HepG2 (cell line): ENCODE results near the gene TRAPPC3. TPM values are rescaled to one million over a fixed set of nuclear protein-coding genes. Genes with fewer than 3 reads are reported as not detected.

Experiments
- ATF1 ChIP-seq: IDR thresholded peaks from 2 replicates; pipeline ENCODE4 v1.6.1; 2016; ENCODE audit warnings: mild to moderate bottlenecking, control low read depth
- CCAR2 ChIP-seq: fragments of 200-400 bp; formaldehyde crosslinking; optimal IDR thresholded peaks from 2 replicates; pipeline ENCODE3; 2018; ENCODE audit warnings: low read depth, mild to moderate bottlenecking, low read length, moderate library complexity
- EED ChIP-seq: sonication (generic); formaldehyde crosslinking; IDR thresholded peaks from 2 replicates; pipeline ENCODE4 v1.5.0; 2020; ENCODE audit warnings: mild to moderate bottlenecking, missing genetic modification reagents
- NR2F1 ChIP-seq, 2 experiments: fragments of 450-650 bp in 1 of 2; formaldehyde crosslinking in 1 of 2; IDR thresholded peaks; 2 replicates each; pipeline versions ENCODE4 v1.5.0 to v1.6.1; 2016 to 2020; ENCODE audit warnings: mild to moderate bottlenecking in 1 of 2, missing compliant biosample characterization in 1 of 2, missing genetic modification reagents in 1 of 2, moderate library complexity in 1 of 2
- RAD51 ChIP-seq: fragments of 450-650 bp; IDR thresholded peaks from 2 replicates; pipeline ENCODE4 v1.6.1; 2016; ENCODE audit warnings: borderline replicate concordance
- ZNF614 ChIP-seq: IDR thresholded peaks from 2 replicates; pipeline ENCODE4 v1.6.1; 2018; ENCODE audit warnings: missing biosample characterization, missing genetic modification reagents, inconsistent platforms, borderline replicate concordance
- polyA plus RNA-seq, 8 experiments: library from polyadenylated mRNA; depleted of rRNA in 3 of 8; stranded (reverse) in 7 of 8; unstranded in 1 of 8; fragments of >200 nt; fragmentation: Illumina TruSeq in 4 of 8; extraction: Trizol in 4 of 8; gene quantifications; 2 replicates each; pipeline versions ENCODE4 v1.2.1 to v1.2.3, GENCODE V29; 2011 to 2016; ENCODE audit warnings: low read depth in 4 of 8, missing spikeins in 1 of 8, mixed read lengths in 1 of 8; ENCODE audit not compliant: insufficient read depth in 1 of 8
- total RNA-seq, 5 experiments: library from RNA; depleted of rRNA; stranded (reverse); fragments of >200 nt; fragmentation: Illumina TruSeq; extraction: Trizol; gene quantifications; 2 replicates each; pipeline ENCODE4 v1.2.3, GENCODE V29; 2016; ENCODE audit warnings: low read depth in 1 of 5
- TF ChIP-seq, protein P1 (sequence below): sonication (generic); formaldehyde crosslinking; IDR thresholded peaks from 2 replicates; pipeline ENCODE4 v1.8.1; 2022; ENCODE audit warnings: mild to moderate bottlenecking, missing genetic modification reagents
- TF ChIP-seq, protein P2 (sequence below): sonication (generic); formaldehyde crosslinking; IDR thresholded peaks from 2 replicates; pipeline ENCODE4; 2020; ENCODE audit warnings: missing genetic modification reagents, mild to moderate bottlenecking, borderline replicate concordance
- TF ChIP-seq, protein P3 (sequence below): sonication (generic); formaldehyde crosslinking; conservative IDR thresholded peaks from 2 replicates; pipeline ENCODE4 v1.8.0; 2022; ENCODE audit warnings: missing genetic modification reagents
- TF ChIP-seq, protein P4 (sequence below): sonication (generic); formaldehyde crosslinking; IDR thresholded peaks from 2 replicates; pipeline ENCODE4 v1.5.0; 2020; ENCODE audit warnings: missing genetic modification reagents, mild to moderate bottlenecking, borderline replicate concordance
- TF ChIP-seq, protein P5 (sequence below): sonication (generic); formaldehyde crosslinking; IDR thresholded peaks from 2 replicates; pipeline ENCODE4 v1.5.1; 2020; ENCODE audit warnings: mild to moderate bottlenecking, moderate library complexity, missing genetic modification reagents
- TF ChIP-seq, protein P6 (sequence below), 2 experiments: fragments of 450-650 bp in 1 of 2; sonication (generic) in 1 of 2; formaldehyde crosslinking; IDR thresholded peaks; 2 replicates each; pipeline versions ENCODE4 v1.5.0 to v1.8.0; 2020 to 2022; ENCODE audit warnings: mild to moderate bottlenecking in 1 of 2, missing genetic modification reagents in 1 of 2
- TF ChIP-seq, protein P7 (sequence below): sonication (generic); formaldehyde crosslinking; conservative IDR thresholded peaks from 2 replicates; pipeline ENCODE4 v1.4.0; 2020; ENCODE audit warnings: missing genetic modification reagents
- TF ChIP-seq, protein P8 (sequence below): sonication (generic); formaldehyde crosslinking; conservative IDR thresholded peaks from 2 replicates; pipeline ENCODE4 v1.5.0; 2020; ENCODE audit warnings: missing genetic modification reagents
- TF ChIP-seq, protein P9 (sequence below): IDR thresholded peaks from 2 replicates; pipeline ENCODE4 v1.6.1; 2012; ENCODE audit warnings: inconsistent platforms

The TRAPPC3 gene
- total and polyA plus RNA-seq, 2 of the 13 experiments (the other 11 are each of a cell fraction or from before 2014, with no cell fraction given), result 53.7 to 62.4 TPM

DNA sequence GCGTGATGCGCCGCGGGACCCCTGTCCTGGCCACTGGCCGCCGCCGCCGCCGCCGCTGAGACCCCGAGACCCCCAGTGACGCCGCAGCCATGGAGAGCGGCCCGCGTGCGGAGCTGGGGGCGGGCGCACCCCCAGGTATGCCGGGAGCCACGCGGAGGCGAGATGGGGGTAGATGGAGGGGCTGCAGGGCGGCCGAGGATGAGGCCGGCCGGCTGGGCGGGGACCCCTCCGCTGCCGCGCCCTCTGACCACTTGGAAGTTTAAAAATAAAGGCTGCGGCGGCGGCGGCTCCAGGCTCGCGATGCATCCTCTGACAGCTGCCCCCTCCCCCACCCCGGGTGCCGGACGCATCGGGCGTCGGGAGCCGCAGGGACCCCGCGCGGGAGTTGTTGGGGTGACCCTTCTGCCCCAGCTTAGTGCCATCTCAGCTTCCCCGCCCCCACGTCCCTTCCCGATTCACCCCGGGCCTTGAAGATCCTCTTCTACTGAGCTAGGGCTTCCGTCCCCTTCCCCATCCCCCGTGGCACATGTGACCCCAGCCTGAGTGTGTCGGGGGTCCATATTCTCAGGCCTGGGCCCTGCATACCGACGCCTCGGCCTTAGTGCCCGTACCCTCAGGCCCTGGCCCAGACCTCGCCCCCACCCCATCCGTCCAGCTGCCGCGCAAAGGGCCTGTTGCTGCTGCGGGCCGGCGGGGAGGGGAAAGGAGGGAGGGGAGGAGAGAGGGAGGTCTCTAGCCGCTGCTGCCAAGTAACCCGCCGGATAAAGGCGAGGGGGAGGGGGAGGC is 7.2 kb upstream of the TRAPPC3 start (continued):
- TF ChIP-seq EED (CRISPR knock-in tag) (no peak; the same call in 1 of the 2 replicates), ZNF614 (no peak), CCAR2 (no peak), RAD51 (no peak), NR2F1 (CRISPR knock-in tag; IDR thresholded peaks at IDR 0.05) (no peak), ATF1 (no peak)
- TF ChIP-seq, protein P1, sequence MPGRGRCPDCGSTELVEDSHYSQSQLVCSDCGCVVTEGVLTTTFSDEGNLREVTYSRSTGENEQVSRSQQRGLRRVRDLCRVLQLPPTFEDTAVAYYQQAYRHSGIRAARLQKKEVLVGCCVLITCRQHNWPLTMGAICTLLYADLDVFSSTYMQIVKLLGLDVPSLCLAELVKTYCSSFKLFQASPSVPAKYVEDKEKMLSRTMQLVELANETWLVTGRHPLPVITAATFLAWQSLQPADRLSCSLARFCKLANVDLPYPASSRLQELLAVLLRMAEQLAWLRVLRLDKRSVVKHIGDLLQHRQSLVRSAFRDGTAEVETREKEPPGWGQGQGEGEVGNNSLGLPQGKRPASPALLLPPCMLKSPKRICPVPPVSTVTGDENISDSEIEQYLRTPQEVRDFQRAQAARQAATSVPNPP (CRISPR knock-in tag), result no peak
- TF ChIP-seq, protein P2, sequence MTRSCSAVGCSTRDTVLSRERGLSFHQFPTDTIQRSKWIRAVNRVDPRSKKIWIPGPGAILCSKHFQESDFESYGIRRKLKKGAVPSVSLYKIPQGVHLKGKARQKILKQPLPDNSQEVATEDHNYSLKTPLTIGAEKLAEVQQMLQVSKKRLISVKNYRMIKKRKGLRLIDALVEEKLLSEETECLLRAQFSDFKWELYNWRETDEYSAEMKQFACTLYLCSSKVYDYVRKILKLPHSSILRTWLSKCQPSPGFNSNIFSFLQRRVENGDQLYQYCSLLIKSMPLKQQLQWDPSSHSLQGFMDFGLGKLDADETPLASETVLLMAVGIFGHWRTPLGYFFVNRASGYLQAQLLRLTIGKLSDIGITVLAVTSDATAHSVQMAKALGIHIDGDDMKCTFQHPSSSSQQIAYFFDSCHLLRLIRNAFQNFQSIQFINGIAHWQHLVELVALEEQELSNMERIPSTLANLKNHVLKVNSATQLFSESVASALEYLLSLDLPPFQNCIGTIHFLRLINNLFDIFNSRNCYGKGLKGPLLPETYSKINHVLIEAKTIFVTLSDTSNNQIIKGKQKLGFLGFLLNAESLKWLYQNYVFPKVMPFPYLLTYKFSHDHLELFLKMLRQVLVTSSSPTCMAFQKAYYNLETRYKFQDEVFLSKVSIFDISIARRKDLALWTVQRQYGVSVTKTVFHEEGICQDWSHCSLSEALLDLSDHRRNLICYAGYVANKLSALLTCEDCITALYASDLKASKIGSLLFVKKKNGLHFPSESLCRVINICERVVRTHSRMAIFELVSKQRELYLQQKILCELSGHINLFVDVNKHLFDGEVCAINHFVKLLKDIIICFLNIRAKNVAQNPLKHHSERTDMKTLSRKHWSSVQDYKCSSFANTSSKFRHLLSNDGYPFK (CRISPR knock-in tag), result no peak
- TF ChIP-seq, protein P3, sequence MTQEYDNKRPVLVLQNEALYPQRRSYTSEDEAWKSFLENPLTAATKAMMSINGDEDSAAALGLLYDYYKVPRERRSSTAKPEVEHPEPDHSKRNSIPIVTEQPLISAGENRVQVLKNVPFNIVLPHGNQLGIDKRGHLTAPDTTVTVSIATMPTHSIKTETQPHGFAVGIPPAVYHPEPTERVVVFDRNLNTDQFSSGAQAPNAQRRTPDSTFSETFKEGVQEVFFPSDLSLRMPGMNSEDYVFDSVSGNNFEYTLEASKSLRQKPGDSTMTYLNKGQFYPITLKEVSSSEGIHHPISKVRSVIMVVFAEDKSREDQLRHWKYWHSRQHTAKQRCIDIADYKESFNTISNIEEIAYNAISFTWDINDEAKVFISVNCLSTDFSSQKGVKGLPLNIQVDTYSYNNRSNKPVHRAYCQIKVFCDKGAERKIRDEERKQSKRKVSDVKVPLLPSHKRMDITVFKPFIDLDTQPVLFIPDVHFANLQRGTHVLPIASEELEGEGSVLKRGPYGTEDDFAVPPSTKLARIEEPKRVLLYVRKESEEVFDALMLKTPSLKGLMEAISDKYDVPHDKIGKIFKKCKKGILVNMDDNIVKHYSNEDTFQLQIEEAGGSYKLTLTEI (CRISPR knock-in tag), result no peak
- TF ChIP-seq, protein P4, sequence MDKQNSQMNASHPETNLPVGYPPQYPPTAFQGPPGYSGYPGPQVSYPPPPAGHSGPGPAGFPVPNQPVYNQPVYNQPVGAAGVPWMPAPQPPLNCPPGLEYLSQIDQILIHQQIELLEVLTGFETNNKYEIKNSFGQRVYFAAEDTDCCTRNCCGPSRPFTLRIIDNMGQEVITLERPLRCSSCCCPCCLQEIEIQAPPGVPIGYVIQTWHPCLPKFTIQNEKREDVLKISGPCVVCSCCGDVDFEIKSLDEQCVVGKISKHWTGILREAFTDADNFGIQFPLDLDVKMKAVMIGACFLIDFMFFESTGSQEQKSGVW (CRISPR knock-in tag), result no peak
- TF ChIP-seq, protein P5, sequence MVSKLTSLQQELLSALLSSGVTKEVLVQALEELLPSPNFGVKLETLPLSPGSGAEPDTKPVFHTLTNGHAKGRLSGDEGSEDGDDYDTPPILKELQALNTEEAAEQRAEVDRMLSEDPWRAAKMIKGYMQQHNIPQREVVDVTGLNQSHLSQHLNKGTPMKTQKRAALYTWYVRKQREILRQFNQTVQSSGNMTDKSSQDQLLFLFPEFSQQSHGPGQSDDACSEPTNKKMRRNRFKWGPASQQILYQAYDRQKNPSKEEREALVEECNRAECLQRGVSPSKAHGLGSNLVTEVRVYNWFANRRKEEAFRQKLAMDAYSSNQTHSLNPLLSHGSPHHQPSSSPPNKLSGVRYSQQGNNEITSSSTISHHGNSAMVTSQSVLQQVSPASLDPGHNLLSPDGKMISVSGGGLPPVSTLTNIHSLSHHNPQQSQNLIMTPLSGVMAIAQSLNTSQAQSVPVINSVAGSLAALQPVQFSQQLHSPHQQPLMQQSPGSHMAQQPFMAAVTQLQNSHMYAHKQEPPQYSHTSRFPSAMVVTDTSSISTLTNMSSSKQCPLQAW, result peak; percentile 72
- TF ChIP-seq, protein P6, sequence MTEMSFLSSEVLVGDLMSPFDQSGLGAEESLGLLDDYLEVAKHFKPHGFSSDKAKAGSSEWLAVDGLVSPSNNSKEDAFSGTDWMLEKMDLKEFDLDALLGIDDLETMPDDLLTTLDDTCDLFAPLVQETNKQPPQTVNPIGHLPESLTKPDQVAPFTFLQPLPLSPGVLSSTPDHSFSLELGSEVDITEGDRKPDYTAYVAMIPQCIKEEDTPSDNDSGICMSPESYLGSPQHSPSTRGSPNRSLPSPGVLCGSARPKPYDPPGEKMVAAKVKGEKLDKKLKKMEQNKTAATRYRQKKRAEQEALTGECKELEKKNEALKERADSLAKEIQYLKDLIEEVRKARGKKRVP (CRISPR knock-in tag; IDR thresholded peaks at IDR 0.05), result no peak
- TF ChIP-seq, protein P7, sequence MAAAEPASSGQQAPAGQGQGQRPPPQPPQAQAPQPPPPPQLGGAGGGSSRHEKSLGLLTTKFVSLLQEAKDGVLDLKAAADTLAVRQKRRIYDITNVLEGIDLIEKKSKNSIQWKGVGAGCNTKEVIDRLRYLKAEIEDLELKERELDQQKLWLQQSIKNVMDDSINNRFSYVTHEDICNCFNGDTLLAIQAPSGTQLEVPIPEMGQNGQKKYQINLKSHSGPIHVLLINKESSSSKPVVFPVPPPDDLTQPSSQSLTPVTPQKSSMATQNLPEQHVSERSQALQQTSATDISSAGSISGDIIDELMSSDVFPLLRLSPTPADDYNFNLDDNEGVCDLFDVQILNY, result no peak
- TF ChIP-seq, protein P8, sequence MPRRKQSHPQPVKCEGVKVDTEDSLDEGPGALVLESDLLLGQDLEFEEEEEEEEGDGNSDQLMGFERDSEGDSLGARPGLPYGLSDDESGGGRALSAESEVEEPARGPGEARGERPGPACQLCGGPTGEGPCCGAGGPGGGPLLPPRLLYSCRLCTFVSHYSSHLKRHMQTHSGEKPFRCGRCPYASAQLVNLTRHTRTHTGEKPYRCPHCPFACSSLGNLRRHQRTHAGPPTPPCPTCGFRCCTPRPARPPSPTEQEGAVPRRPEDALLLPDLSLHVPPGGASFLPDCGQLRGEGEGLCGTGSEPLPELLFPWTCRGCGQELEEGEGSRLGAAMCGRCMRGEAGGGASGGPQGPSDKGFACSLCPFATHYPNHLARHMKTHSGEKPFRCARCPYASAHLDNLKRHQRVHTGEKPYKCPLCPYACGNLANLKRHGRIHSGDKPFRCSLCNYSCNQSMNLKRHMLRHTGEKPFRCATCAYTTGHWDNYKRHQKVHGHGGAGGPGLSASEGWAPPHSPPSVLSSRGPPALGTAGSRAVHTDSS, result no peak
- TF ChIP-seq, protein P9, sequence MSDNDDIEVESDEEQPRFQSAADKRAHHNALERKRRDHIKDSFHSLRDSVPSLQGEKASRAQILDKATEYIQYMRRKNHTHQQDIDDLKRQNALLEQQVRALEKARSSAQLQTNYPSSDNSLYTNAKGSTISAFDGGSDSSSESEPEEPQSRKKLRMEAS, result 0 out of 2 replicates have a peak, but pooled peaks have one; percentile 14
